Mesenchymal stem cell (in vitro differentiated cells and primary cell): ENCODE data around the gene CEP63.
"Not testable (repeated sequence)": the region's sequence is repeated elsewhere in the genome, so short reads cannot be mapped to it uniquely, and the experiment has no call there.

Experiments used
- DNase-seq: peaks from one replicate; pipeline ENCODE4 v3.0.0-alpha.2; 2013
- H2AFZ ChIP-seq: one replicate; pipeline ENCODE4 v1.6.1; 2013; ENCODE audit warnings: low read depth, mild to moderate bottlenecking, control low read depth, inconsistent platforms, low read length, moderate library complexity
- H2AK5ac ChIP-seq: 2 replicates; pipeline ENCODE4 v1.6.1; 2013; ENCODE audit warnings: low read length, moderate library complexity, mild to moderate bottlenecking, inconsistent platforms; ENCODE audit not compliant: severe bottlenecking
- H2BK120ac ChIP-seq: one replicate; pipeline ENCODE4 v1.6.1; 2013; ENCODE audit warnings: low read depth, mild to moderate bottlenecking, inconsistent platforms, low read length, moderate library complexity
- H2BK12ac ChIP-seq, 2 experiments: one replicate each; pipeline ENCODE4 v1.6.1; 2013; ENCODE audit warnings: inconsistent platforms in 2 of 2, low read length in 2 of 2, mild to moderate bottlenecking in 2 of 2, moderate library complexity in 2 of 2, control low read depth in 1 of 2
- H2BK15ac ChIP-seq: one replicate; pipeline ENCODE4 v1.6.1; 2013; ENCODE audit warnings: mild to moderate bottlenecking, low read depth, inconsistent platforms; ENCODE audit not compliant: poor library complexity, severe bottlenecking
- H2BK5ac ChIP-seq: 2 replicates; pipeline ENCODE4 v1.6.1; 2013; ENCODE audit warnings: low read depth, mild to moderate bottlenecking, low read length, control low read depth, inconsistent platforms; ENCODE audit not compliant: poor library complexity, severe bottlenecking
- H3K14ac ChIP-seq, 2 experiments: one replicate each; pipeline ENCODE4 v1.6.1; 2013; ENCODE audit warnings: inconsistent platforms in 2 of 2, low read length in 2 of 2, control low read depth in 1 of 2, mild to moderate bottlenecking in 1 of 2, moderate library complexity in 1 of 2
- H3K18ac ChIP-seq, 2 experiments: one replicate each; pipeline ENCODE4 v1.6.1; 2013; ENCODE audit warnings: inconsistent platforms in 2 of 2, low read length in 2 of 2, control low read depth in 1 of 2, low read depth in 1 of 2, mild to moderate bottlenecking in 1 of 2
- H3K23ac ChIP-seq, 2 experiments: one replicate each; pipeline ENCODE4 v1.6.1; 2013; ENCODE audit warnings: inconsistent platforms in 2 of 2, low read length in 2 of 2, mild to moderate bottlenecking in 2 of 2, moderate library complexity in 2 of 2, control low read depth in 1 of 2
- H3K27ac ChIP-seq: 2 replicates; pipeline ENCODE4 v1.5.1; 2013; ENCODE audit warnings: mild to moderate bottlenecking, moderate library complexity, low read length, control low read depth, inconsistent platforms; ENCODE audit not compliant: poor library complexity, severe bottlenecking
- H3K27me3 ChIP-seq, 2 experiments: 2 replicates each; pipeline versions ENCODE4 v1.6.1 to v1.7.0; 2013; ENCODE audit warnings: low read length in 2 of 2, mild to moderate bottlenecking in 2 of 2, moderate library complexity in 2 of 2, control low read depth in 1 of 2, inconsistent platforms in 1 of 2; ENCODE audit not compliant: control insufficient read depth in 1 of 2, insufficient read depth in 1 of 2
- H3K36me3 ChIP-seq, 2 experiments: 2 replicates each; pipeline versions ENCODE4 v1.6.1 to v1.7.0; 2013; ENCODE audit warnings: low read length in 2 of 2, control low read depth in 1 of 2, inconsistent platforms in 1 of 2, low read depth in 1 of 2, mild to moderate bottlenecking in 1 of 2; ENCODE audit not compliant: insufficient read depth in 2 of 2, control insufficient read depth in 1 of 2
- H3K4ac ChIP-seq, 2 experiments: one replicate each; pipeline ENCODE4 v1.6.1; 2013; ENCODE audit warnings: inconsistent platforms in 2 of 2, low read length in 2 of 2, mild to moderate bottlenecking in 2 of 2, moderate library complexity in 2 of 2, control low read depth in 1 of 2, low read depth in 1 of 2
- H3K4me1 ChIP-seq: 2 replicates; pipeline ENCODE4 v1.6.1; 2013; ENCODE audit warnings: low read depth, low read length, control low read depth; ENCODE audit not compliant: control insufficient read depth, insufficient read depth
- H3K4me2 ChIP-seq: 2 replicates; pipeline ENCODE4 v1.6.1; 2013; ENCODE audit warnings: low read length, mild to moderate bottlenecking, inconsistent platforms; ENCODE audit not compliant: poor library complexity, severe bottlenecking
- H3K4me3 ChIP-seq, 2 experiments: 2 replicates each; pipeline versions ENCODE4 v1.5.1 to v1.7.0; 2013; ENCODE audit warnings: low read length in 2 of 2, mild to moderate bottlenecking in 2 of 2, control low read depth in 1 of 2, low read depth in 1 of 2; ENCODE audit not compliant: insufficient read depth in 1 of 2
- H3K79me1 ChIP-seq: replicated peaks from 2 replicates; pipeline ENCODE4 v1.6.1; 2013; ENCODE audit warnings: mild to moderate bottlenecking, control low read depth, low read length, inconsistent platforms; ENCODE audit not compliant: poor library complexity, severe bottlenecking
- H3K9ac ChIP-seq: 2 replicates; pipeline ENCODE4 v1.7.0; 2013; ENCODE audit warnings: mild to moderate bottlenecking, low read length, moderate library complexity
- H3K9me3 ChIP-seq: 2 replicates; pipeline ENCODE4 v1.7.0; 2013; ENCODE audit warnings: mild to moderate bottlenecking, low read length; ENCODE audit not compliant: control insufficient read depth
- H4K8ac ChIP-seq: one replicate; pipeline ENCODE4 v1.6.1; 2013; ENCODE audit warnings: inconsistent platforms, mild to moderate bottlenecking, low read length, moderate library complexity
- H4K91ac ChIP-seq: one replicate; pipeline ENCODE4 v1.6.1; 2013; ENCODE audit warnings: mild to moderate bottlenecking, low read length, inconsistent platforms
- WGBS: methylation state at CpG from one replicate; pipeline ENCODE4 v1.1.7; 2013; ENCODE audit warnings: mixed read lengths; 5-methylcytosine and 5-hydroxymethylcytosine counted together

Gene CEP63

DNA sequence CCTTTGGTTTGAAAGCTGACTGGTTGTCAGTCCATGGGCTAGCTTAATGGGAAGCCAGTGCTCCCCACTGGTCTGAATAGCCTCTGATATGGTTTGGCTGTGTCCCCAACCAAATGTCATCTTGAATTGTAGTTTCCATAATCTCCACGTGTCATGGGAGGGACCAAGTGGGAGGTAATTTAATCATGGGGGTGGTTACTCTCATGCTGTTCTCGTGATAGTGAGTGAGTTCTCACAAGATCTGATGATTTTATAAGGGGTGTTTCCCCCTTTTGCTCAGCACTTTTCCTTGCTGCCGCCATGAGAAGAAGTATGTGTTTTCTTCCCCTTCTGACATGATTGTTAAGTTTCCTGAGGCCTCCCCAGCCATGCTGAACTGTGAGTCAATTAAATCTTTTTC is 109.1 kb downstream of the CEP63 start:
- H2AK5ac ChIP-seq, H3K36me3 ChIP-seq, H3K23ac ChIP-seq, H3K79me1 ChIP-seq, H4K91ac ChIP-seq, H2BK15ac ChIP-seq, H3K27me3 ChIP-seq, H3K9ac ChIP-seq, H3K4me3 ChIP-seq, H3K27ac ChIP-seq, H2BK5ac ChIP-seq, DNase-seq, H3K4me1 ChIP-seq, H3K18ac ChIP-seq, H2BK12ac ChIP-seq, H3K4me2 ChIP-seq, H3K4ac ChIP-seq, H2AFZ ChIP-seq, H3K9me3 ChIP-seq, H3K14ac ChIP-seq, H4K8ac ChIP-seq, H2BK120ac ChIP-seq: not testable (repeated sequence)
- 65% methylated on average over 2 of the region's 3 CpGs for WGBS

- Histone ChIP-seq H3K23ac (no peak overlapping the region), H2BK12ac (no peak overlapping the region), H3K4ac (no peak overlapping the region), H3K18ac (no peak overlapping the region), H4K91ac (no peak overlapping the region), H3K4me2 (no peak overlapping the region), H3K4me3 (no peak overlapping the region), H2AFZ (no peak overlapping the region), H2BK5ac (no peak overlapping the region), H3K14ac (peak overlapping the region in 1 of 2 experiments; percentile 28), H4K8ac (no peak overlapping the region), H3K36me3 (no peaks in the 10 kb centered on the region), H3K79me1 (no peaks in the 10 kb centered on the region), H3K9me3 (peaks cover 9% of the 10 kb centered on the region), H2BK15ac (no peak overlapping the region), H2BK120ac (no peak overlapping the region), H3K9ac (no peak overlapping the region), H3K4me1 (peaks cover 12% of the 10 kb centered on the region), H3K27ac (no peak overlapping the region), H3K27me3 (peaks cover 3 to 5% of the 10 kb centered on the region in 2 experiments), H2AK5ac (no peak overlapping the region)
- no peak for DNase-seq
- WGBS: 41% methylated on average over 2 of the region's 2 CpGs
Measured at GRCh38 chr3:134597390-134597970, 111.6 kb downstream of the CEP63 start.

DNA sequence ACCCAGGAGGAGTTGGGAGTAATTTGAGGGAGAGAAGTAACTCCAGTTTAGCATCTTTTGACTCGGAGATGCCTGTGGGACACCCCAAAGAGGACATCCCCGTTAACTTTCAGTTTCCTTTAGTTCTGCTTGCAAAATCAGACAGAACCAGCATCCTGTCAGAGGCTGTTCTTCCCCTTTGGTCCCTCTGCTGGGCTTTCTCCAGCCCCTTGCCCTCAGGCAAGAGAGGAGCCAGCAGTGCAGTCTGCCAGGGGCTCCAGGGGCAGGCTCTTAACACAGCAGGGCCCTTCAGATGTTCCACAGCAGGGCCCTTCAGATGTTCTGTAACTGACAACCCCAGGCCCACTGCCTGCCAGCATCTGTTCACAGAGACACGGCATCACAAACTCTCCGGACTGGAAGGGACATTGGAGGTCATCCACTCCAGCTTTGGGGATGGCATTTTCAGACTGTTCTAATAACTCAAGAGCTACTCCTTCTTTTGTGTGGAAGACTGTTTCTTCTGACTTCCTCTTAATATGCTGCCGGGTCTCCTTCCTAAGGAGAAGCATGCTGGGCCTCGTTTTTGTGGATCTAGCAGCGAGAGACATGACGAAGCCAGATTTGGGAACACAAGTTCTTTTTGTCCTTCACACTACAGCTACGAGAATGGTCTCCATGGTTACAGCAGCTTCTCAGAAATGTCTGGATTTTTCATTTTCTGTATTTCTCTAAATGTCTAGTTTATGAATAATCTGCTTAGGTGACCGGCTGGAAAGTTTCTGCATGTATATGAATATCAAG is 113.1 kb downstream of the CEP63 start:
- Histone ChIP-seq H3K36me3 (no peaks in the 10 kb centered on the region), H2BK120ac (no peak overlapping the region), H2BK5ac (no peak overlapping the region), H2AK5ac (no peak overlapping the region), H2AFZ (no peak overlapping the region), H4K91ac (no peak overlapping the region), H3K23ac (no peak overlapping the region), H3K4me1 (peaks cover 12% of the 10 kb centered on the region), H3K4ac (no peak overlapping the region), H2BK12ac (no peak overlapping the region), H3K27me3 (peaks cover 5 to 6% of the 10 kb centered on the region in 2 experiments), H3K14ac (no peak overlapping the region), H3K9ac (no peak overlapping the region), H3K27ac (no peak overlapping the region), H2BK15ac (no peak overlapping the region), H3K18ac (no peak overlapping the region), H3K9me3 (peaks cover 9% of the 10 kb centered on the region), H3K4me2 (no peak overlapping the region), H3K79me1 (no peaks in the 10 kb centered on the region), H4K8ac (no peak overlapping the region), H3K4me3 (no peak overlapping the region)
- DNase-seq: no peak
- 68% methylated on average over 8 of the region's 10 CpGs for WGBS

DNA sequence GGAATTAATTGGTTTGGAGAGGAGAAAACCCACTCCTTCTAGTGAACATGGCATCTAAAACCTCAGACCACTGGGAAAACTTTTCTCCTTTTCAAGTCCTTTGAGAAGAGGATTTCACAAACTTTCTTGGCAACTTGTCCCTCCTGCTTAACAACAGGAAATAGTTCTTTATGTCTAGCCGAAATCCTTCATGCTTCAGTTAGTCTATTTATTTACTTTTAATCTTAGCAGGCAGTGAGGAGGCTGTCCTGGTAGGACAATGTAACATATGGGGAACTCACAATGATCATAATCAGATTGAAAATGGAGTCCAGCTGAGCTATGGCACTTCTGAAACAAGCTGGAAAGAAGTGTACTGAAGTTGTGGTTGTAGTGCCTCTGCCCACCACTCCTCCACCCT is 114.3 kb downstream of the CEP63 start:
- peaks cover 6 to 7% of the 10 kb centered on the region in 2 experiments for H3K27me3 ChIP-seq
- H3K14ac ChIP-seq: no peak overlapping the region
- H2AK5ac ChIP-seq: no peak overlapping the region
- no peak overlapping the region for H2BK120ac ChIP-seq
- DNase-seq: no peak
- no peak overlapping the region for H2BK15ac ChIP-seq
- peaks cover 9% of the 10 kb centered on the region for H3K9me3 ChIP-seq
- H3K18ac ChIP-seq: no peak overlapping the region
- no peak overlapping the region for H4K8ac ChIP-seq
- no peak overlapping the region for H2BK5ac ChIP-seq
- no peak overlapping the region for H3K4me2 ChIP-seq
- no peak overlapping the region for H2BK12ac ChIP-seq
- no peak overlapping the region for H2AFZ ChIP-seq
- H3K4me1 ChIP-seq: peaks cover 12% of the 10 kb centered on the region
- no peak overlapping the region for H3K4ac ChIP-seq
- H3K27ac ChIP-seq: no peak overlapping the region
- H3K36me3 ChIP-seq: no peaks in the 10 kb centered on the region
- no peak overlapping the region for H3K23ac ChIP-seq
- no CpG with 5 or more reads among the region's 1 CpG for WGBS
- H3K9ac ChIP-seq: no peak overlapping the region
- no peak overlapping the region for H3K4me3 ChIP-seq
- no peak overlapping the region for H4K91ac ChIP-seq
- no peaks in the 10 kb centered on the region for H3K79me1 ChIP-seq
